Measurements from ENCODE around the gene ADAMTSL2.

DNA sequence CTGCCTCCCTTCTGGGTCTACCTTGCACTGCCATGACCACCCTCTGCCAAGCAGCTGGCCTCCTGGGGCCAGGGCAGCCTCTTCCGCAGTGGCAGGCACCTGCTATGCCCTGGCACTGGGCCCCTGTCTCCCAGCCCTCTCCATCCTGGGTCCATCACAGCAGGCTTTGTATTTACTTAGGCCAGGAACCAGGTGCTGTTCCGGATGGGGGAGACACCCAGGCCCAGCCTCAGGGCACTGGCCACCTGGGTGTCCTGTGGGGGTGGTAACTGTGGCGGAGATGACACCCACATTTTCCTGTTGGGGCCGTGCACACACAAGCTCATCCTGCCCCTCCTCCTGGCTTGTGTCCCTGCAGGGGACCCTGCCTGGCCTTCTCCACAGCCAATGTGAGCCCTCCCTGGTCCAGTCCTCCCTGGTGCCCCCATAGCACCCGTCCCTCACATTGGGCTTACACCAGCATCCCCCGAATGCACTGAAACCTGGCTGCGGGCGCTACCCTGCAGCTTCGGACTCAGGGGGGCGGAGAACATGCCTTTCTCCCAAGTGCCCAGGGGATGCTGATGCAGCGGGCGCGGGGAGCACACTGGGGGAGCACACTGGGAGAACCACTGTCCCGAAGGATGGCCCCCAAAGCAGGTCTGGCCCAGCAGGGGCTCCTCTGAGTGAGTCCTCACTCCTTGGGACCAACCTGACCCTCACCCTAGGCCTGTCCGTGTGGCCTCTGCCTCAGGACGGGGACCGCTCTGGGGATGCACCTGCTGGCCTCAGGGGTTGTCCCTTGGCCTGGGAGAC lies 56.8 kb downstream of the ADAMTSL2 start:
- TF ChIP-seq EP300 (IDR thresholded peaks at IDR 0.05; ENCODE audit: borderline replicate concordance in 1 of 2, low read depth in 1 of 2, low read length in 1 of 2) (no peak), CTCF (IDR thresholded peaks at IDR 0.05) (no peak), JUND (IDR thresholded peaks at IDR 0.05) (no peak)

Measured in SK-N-SH (cell line).